Breast epithelium (tissue), 4 donors: ENCODE data around the gene PAK2. TPM values are rescaled to one million over a fixed set of nuclear protein-coding genes. Genes with fewer than 3 reads are reported as not detected.
A peak's percentile ranks its signal among the peaks of the same experiment; 100 is the strongest.
"Not testable (repeated sequence)": the region's sequence is repeated elsewhere in the genome, so short reads cannot be mapped to it uniquely, and the experiment has no call there.

ENCODE experiments used
- DNase-seq, 2 donors: peaks; one replicate each; pipeline ENCODE4 v3.0.0-alpha.2; 2019; ENCODE audit warnings: low spot score in 2 of 2
- H3K27ac ChIP-seq, 2 donors: fragments of 200-600 bp; sonication (generic) in 1 of 2; one replicate each; pipeline ENCODE4 v1.5.1; 2016 to 2019; ENCODE audit warnings: mild to moderate bottlenecking in 1 of 2
- H3K27me3 ChIP-seq, 2 donors: fragments of 200-600 bp; sonication (generic) in 1 of 2; one replicate each; pipeline versions ENCODE4 v1.5.1 to v1.6.0; 2017 to 2019; ENCODE audit warnings: control low read depth in 1 of 2, mild to moderate bottlenecking in 1 of 2
- H3K36me3 ChIP-seq: fragments of 200-600 bp; one replicate; pipeline ENCODE4 v1.5.1; 2019
- H3K4me1 ChIP-seq, 2 donors: fragments of 200-600 bp; sonication (generic); one replicate each; pipeline ENCODE4 v1.5.1; 2016 to 2019; ENCODE audit warnings: control low read depth in 1 of 2
- H3K4me3 ChIP-seq, 3 donors: fragments of 200-600 bp; sonication (generic); 1 replicate in 2 of 3; 2 replicates in 1 of 3; pipeline ENCODE4 v1.5.1; 2016 to 2019; ENCODE audit warnings: mild to moderate bottlenecking in 3 of 3, moderate library complexity in 2 of 3
- H3K9me3 ChIP-seq, 2 donors: fragments of 200-600 bp; sonication (generic) in 1 of 2; one replicate each; pipeline ENCODE4 v1.5.1; 2016 to 2019; ENCODE audit warnings: control low read depth in 1 of 2
- CTCF ChIP-seq, 3 donors: fragments of 450-650 bp; IDR thresholded peaks; one replicate each; pipeline ENCODE4 v1.5.1; 2016 to 2017; ENCODE audit warnings: antibody characterized with exemption in 3 of 3, mild to moderate bottlenecking in 3 of 3, moderate library complexity in 3 of 3
- POLR2A ChIP-seq: fragments of 450-650 bp; IDR thresholded peaks from one replicate; pipeline ENCODE4 v1.6.1; 2016; ENCODE audit warnings: antibody characterized with exemption, mild to moderate bottlenecking, moderate library complexity
- POLR2AphosphoS5 ChIP-seq, 3 donors: sonication (generic); formaldehyde crosslinking; IDR thresholded peaks; one replicate each; pipeline ENCODE4 v1.6.1; 2017; ENCODE audit warnings: antibody characterized with exemption in 3 of 3
- intact Hi-C: fragments of 100-400 bp; cut with DNase I; formaldehyde crosslinking; loops from one replicate; pipeline ENCODE4 v1.15.1; 2023; ENCODE audit warnings: low total_unique reads
- total RNA-seq, 3 donors: library from RNA; depleted of rRNA; stranded (reverse); fragments of >200 nt; gene quantifications; one replicate each; pipeline ENCODE4 v1.1.0, GENCODE V29; 2016

PAK2 gene
- total RNA-seq, 3 donors from 2014 or later, result 42.3 to 71.2 (median 50.5) TPM

GRCh38 chr3:196821806-196822355 is 82.2 kb downstream of the PAK2 start:
- Histone ChIP-seq H3K27me3 (no peaks in the 10 kb centered on the region), H3K4me3 (no peak overlapping the region), H3K27ac (no peak overlapping the region), H3K9me3 (no peaks in the 10 kb centered on the region), H3K4me1 (no peaks in the 10 kb centered on the region), H3K36me3 (no peaks in the 10 kb centered on the region)
- intact Hi-C loops, result no loop called here
- no peak for DNase-seq
- no peak for TF ChIP-seq POLR2AphosphoS5 (IDR thresholded peaks at IDR 0.05)
- TF ChIP-seq POLR2A, result no peak
- no peak for TF ChIP-seq CTCF (IDR thresholded peaks at IDR 0.05)

GRCh38 chr3:196829651-196830050 is 90.0 kb downstream of the PAK2 start:
- H3K27me3 ChIP-seq, H3K9me3 ChIP-seq, intact Hi-C loops, H3K4me1 ChIP-seq, DNase-seq, H3K36me3 ChIP-seq, H3K27ac ChIP-seq, H3K4me3 ChIP-seq: not testable (repeated sequence)

GRCh38 chr3:196835086-196835485 is 95.4 kb downstream of the PAK2 start:
- Histone ChIP-seq H3K9me3 (no peaks in the 10 kb centered on the region), H3K4me1 (no peaks in the 10 kb centered on the region), H3K36me3 (no peaks in the 10 kb centered on the region), H3K27ac (no peak overlapping the region), H3K27me3 (no peaks in the 10 kb centered on the region), H3K4me3 (no peak overlapping the region)
- DNase-seq, result no peak
- intact Hi-C loops, result no loop called here
- no peak for TF ChIP-seq POLR2A
- no peak for TF ChIP-seq POLR2AphosphoS5 (IDR thresholded peaks at IDR 0.05)
- TF ChIP-seq CTCF (IDR thresholded peaks at IDR 0.05), result no peak

- H3K27ac ChIP-seq, H3K4me1 ChIP-seq, intact Hi-C loops, H3K9me3 ChIP-seq, DNase-seq, H3K27me3 ChIP-seq, H3K4me3 ChIP-seq, H3K36me3 ChIP-seq: not testable (repeated sequence)
Measured at GRCh38 chr3:196836626-196837025, 97.0 kb downstream of the PAK2 start.

GRCh38 chr3:196837819-196838420 is 98.3 kb downstream of the PAK2 start:
- no peaks in the 10 kb centered on the region for H3K36me3 ChIP-seq
- DNase-seq, result peak in 1 of 2 donors; percentile 57
- H3K9me3 ChIP-seq, result no peaks in the 10 kb centered on the region
- H3K27me3 ChIP-seq, result no peaks in the 10 kb centered on the region
- no peaks in the 10 kb centered on the region for H3K4me1 ChIP-seq
- TF ChIP-seq POLR2AphosphoS5 (IDR thresholded peaks at IDR 0.05), result no peak
- TF ChIP-seq POLR2A, result no peak
- peak in 2 of 3 donors; percentile 31 to 47 for TF ChIP-seq CTCF (IDR thresholded peaks at IDR 0.05)
- intact Hi-C loops, result no loop called here
- H3K4me3 ChIP-seq, result no peak overlapping the region
- no peak overlapping the region for H3K27ac ChIP-seq

GRCh38 chr3:196839351-196839750 is 99.7 kb downstream of the PAK2 start:
- H3K36me3 ChIP-seq, intact Hi-C loops, H3K4me3 ChIP-seq, DNase-seq, H3K27me3 ChIP-seq, H3K9me3 ChIP-seq, H3K4me1 ChIP-seq, H3K27ac ChIP-seq: not testable (repeated sequence)
